Measurements from ENCODE around the gene TGFBR3L. TPM values are rescaled to one million over a fixed set of nuclear protein-coding genes. Genes with fewer than 3 reads are reported as not detected.

The TGFBR3L gene
- total and polyA plus RNA-seq, 2 of the 4 experiments (the other 2 are of a cell fraction) = 0.94 TPM; not detected in 1

GRCh38 chr19:7888145-7888825 is 26.3 kb upstream of the TGFBR3L start, which contains the start of gene LRRC8E (continued):
- TF ChIP-seq CHD1 (IDR thresholded peaks at IDR 0.05; ENCODE audit: low read depth, low read length) = no peak

DNA sequence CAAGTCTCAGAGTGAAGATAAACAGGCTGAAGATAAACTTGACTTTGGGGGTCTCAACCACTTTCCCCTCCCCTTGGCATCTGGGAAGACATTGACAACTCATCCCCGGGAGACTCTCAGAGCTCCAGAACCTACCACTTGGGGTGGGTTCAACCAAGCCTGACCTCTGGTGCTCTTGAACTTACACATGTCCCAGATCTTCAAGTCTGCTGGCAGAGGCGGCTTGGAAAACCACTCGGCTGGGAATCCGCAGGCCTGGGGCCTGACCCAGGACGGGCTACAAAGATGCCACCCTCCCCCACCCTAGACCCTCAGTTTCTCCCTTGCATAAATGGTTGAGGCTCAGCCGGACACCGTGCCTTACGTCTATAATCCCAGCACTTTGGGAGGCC is 25.8 kb upstream of the TGFBR3L start:
- H2AFZ ChIP-seq (replicated peaks; ENCODE audit: low read length, poor library complexity) = peak overlapping the region; percentile 91
- WGBS, 2 experiments (ENCODE audit: extremely low coverage in 2 of 2, insufficient read length in 1 of 2) = 55% methylated on average over 4 of the region's 8 CpGs; no CpG with 5 or more reads in 1 of the 2 experiments
- no peak for TF ChIP-seq SMC3 (IDR thresholded peaks at IDR 0.05; ENCODE audit: low read depth, low read length)
- TF ChIP-seq CHD1 (IDR thresholded peaks at IDR 0.05; ENCODE audit: low read depth, low read length) = no peak
- TF ChIP-seq, protein P1, sequence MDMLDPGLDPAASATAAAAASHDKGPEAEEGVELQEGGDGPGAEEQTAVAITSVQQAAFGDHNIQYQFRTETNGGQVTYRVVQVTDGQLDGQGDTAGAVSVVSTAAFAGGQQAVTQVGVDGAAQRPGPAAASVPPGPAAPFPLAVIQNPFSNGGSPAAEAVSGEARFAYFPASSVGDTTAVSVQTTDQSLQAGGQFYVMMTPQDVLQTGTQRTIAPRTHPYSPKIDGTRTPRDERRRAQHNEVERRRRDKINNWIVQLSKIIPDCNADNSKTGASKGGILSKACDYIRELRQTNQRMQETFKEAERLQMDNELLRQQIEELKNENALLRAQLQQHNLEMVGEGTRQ (IDR thresholded peaks at IDR 0.05; ENCODE audit: low read depth, low read length) = no peak
- no peak for TF ChIP-seq NFE2L2 (IDR thresholded peaks at IDR 0.05; ENCODE audit: low read depth, low read length)
- TF ChIP-seq BHLHE40 (IDR thresholded peaks at IDR 0.05; ENCODE audit: low read depth, low read length) = no peak
- no peak for TF ChIP-seq POLR2A (IDR thresholded peaks at IDR 0.05; ENCODE audit: low read depth, low read length)
- no peak overlapping the region for H4K5ac ChIP-seq (ENCODE audit: low read depth, low read length)
- peak overlapping the region; percentile 89 for H3K14ac ChIP-seq (replicated peaks; ENCODE audit: low read depth, low read length)
- CTCF ChIA-PET = interaction anchor here (0.9 kb wide), 1 partner anchor 15 kb away, joined by 3 read pairs; the partner anchor contains the start of gene MAP2K7
- H3K4ac ChIP-seq (ENCODE audit: low read depth, low read length) = peak overlapping the region; percentile 58
- BruUV-seq (replicated peaks) = no TSS peak
- H3K27ac ChIP-seq (ENCODE audit: insufficient read depth, low read length) = peak overlapping the region; percentile 40; the same call in 1 of the 2 replicates
- H3K79me1 ChIP-seq (ENCODE audit: low read depth in 1 of 2, low read length in 2 of 2) = peaks cover 6 to 31% of the 10 kb centered on the region in 2 experiments
- peaks cover 4% of the 10 kb centered on the region; the same call in 1 of the 2 replicates for H3K4me1 ChIP-seq (ENCODE audit: control insufficient read depth, insufficient read depth, low read length)
- H2BK120ac ChIP-seq (ENCODE audit: low read depth, low read length) = peak overlapping the region; percentile 36; the same call in 1 of the 2 replicates
- no peaks in the 10 kb centered on the region for H3K36me3 ChIP-seq (ENCODE audit: control insufficient read depth, insufficient read depth, low read length)
- no peaks in the 10 kb centered on the region for H4K20me1 ChIP-seq (ENCODE audit: insufficient read depth, low read length)
- peak overlapping the region; percentile 52; the same call in 1 of the 2 replicates for H4K91ac ChIP-seq (ENCODE audit: insufficient read depth, low read depth, low read length)
- ATAC-seq (ENCODE audit: low read depth) (peak; percentile 3), DNase-seq (no peak)
- 0 out of 2 replicates have a peak overlapping the region, but pooled peaks have one; percentile 3 for H3K56ac ChIP-seq (ENCODE audit: extremely low read depth, insufficient read depth, low read length)
- intact Hi-C loops (cut with micrococcal nuclease) (no loop called here), in situ Hi-C loops (cut with MboI; ENCODE audit: low sequenced_read_pairs) (no loop called here), dilution Hi-C loops (cut with HindIII; ENCODE audit: low sequenced_read_pairs, unreplicated experiment) (no loop called here)
- no peak overlapping the region for H2BK20ac ChIP-seq (ENCODE audit: low read depth, low read length)
- 0 out of 2 replicates have a peak, but pooled peaks cover 2% of the 10 kb centered on the region for H3K9me1 ChIP-seq (ENCODE audit: insufficient read depth, low read length)
- no peaks in the 10 kb centered on the region for H3K9me3 ChIP-seq (ENCODE audit: control insufficient read depth, insufficient read depth, low read length)
- H3K23ac ChIP-seq (ENCODE audit: low read depth, low read length) = peak overlapping the region; percentile 31; the same call in 1 of the 2 replicates
- no peak overlapping the region for H2BK15ac ChIP-seq (ENCODE audit: low read depth, low read length)
- H3K27me3 ChIP-seq (ENCODE audit: control insufficient read depth, insufficient read depth, low read length) = no peaks in the 10 kb centered on the region
- peak overlapping the region; percentile 79 for H3K4me2 ChIP-seq (ENCODE audit: low read depth, low read length)
- H2AK9ac ChIP-seq (replicated peaks; ENCODE audit: low read depth, low read length, poor library complexity) = peak overlapping the region; percentile 94
- H2BK5ac ChIP-seq (ENCODE audit: low read depth, low read length, poor library complexity, severe bottlenecking) = peak overlapping the region; percentile 35
- H2AK5ac ChIP-seq (ENCODE audit: low read depth, low read length) = peak overlapping the region; percentile 70
- H3K18ac ChIP-seq (ENCODE audit: low read depth, low read length) = no peak overlapping the region
- peak overlapping the region; percentile 81 to 89 for H4K8ac ChIP-seq (ENCODE audit: low read depth in 2 of 2, low read length in 2 of 2)
- H3K4me3 ChIP-seq (ENCODE audit: insufficient read depth, low read depth, low read length) = peak overlapping the region; percentile 79
- peak overlapping the region; percentile 73 for H3K9ac ChIP-seq (ENCODE audit: low read depth, low read length)
- POLR2A ChIA-PET (ENCODE audit: unreplicated experiment) = no interaction called here

All from IMR-90 (cell line).